Heart left ventricle (tissue), 16 donors: ENCODE measurements around the gene SLC22A23. TPM values are rescaled to one million over a fixed set of nuclear protein-coding genes. Genes with fewer than 3 reads are reported as not detected.
A peak's percentile ranks its signal among the peaks of the same experiment; 100 is the strongest.

Experiments used
- ATAC-seq, 4 donors: fragments of 200-7000 bp; cut with Tn5 transposase; one replicate each; pipeline ENCODE4 v1.9.1; 2020 to 2022; ENCODE audit warnings: moderate library complexity in 4 of 4, mild to moderate bottlenecking in 3 of 4, moderate number of reproducible peaks in 1 of 4
- DNase-seq, 5 donors: peaks; one replicate each; pipeline ENCODE4 v3.0.0-alpha.2; 2020
- H3K27ac ChIP-seq, 12 donors: fragments of 200-600 bp; sonication (generic) in 4 of 12; one replicate each; pipeline versions ENCODE4 v1.5.0 to v1.8.0; 2016 to 2022; ENCODE audit warnings: mild to moderate bottlenecking in 2 of 12
- H3K27me3 ChIP-seq, 9 donors: fragments of 200-600 bp; sonication (generic) in 2 of 9; one replicate each; pipeline versions ENCODE4 v1.5.1 to v1.8.0; 2016 to 2022; ENCODE audit warnings: mild to moderate bottlenecking in 3 of 9
- H3K36me3 ChIP-seq, 9 donors: fragments of 200-600 bp; sonication (generic) in 2 of 9; one replicate each; pipeline versions ENCODE4 v1.5.0 to v1.8.0; 2018 to 2022; ENCODE audit warnings: mild to moderate bottlenecking in 2 of 9
- H3K4me1 ChIP-seq, 12 donors: fragments of 200-600 bp; sonication (generic) in 4 of 12; one replicate each; pipeline versions ENCODE4 v1.5.0 to v1.8.0; 2016 to 2022; ENCODE audit warnings: mild to moderate bottlenecking in 3 of 12
- H3K4me3 ChIP-seq, 12 donors: fragments of 200-600 bp; sonication (generic) in 4 of 12; one replicate each; pipeline versions ENCODE4 v1.5.0 to v1.8.0; 2017 to 2022; ENCODE audit warnings: mild to moderate bottlenecking in 9 of 12, moderate library complexity in 4 of 12
- H3K9me3 ChIP-seq, 12 donors: fragments of 200-600 bp; sonication (generic) in 4 of 12; one replicate each; pipeline versions ENCODE4 v1.5.0 to v1.8.0; 2016 to 2022; ENCODE audit warnings: mild to moderate bottlenecking in 1 of 12
- CTCF ChIP-seq, 12 donors: fragments of 200-600 bp; sonication (generic) in 4 of 12; IDR thresholded peaks; one replicate each; pipeline versions ENCODE4 v1.5.0 to v1.8.0; 2018 to 2022; ENCODE audit warnings: antibody characterized with exemption in 12 of 12, mild to moderate bottlenecking in 5 of 12
- POLR2A ChIP-seq, 2 donors: fragments of 450-650 bp; IDR thresholded peaks; one replicate each; pipeline ENCODE4 v1.6.1; 2017; ENCODE audit warnings: antibody characterized with exemption in 2 of 2, mild to moderate bottlenecking in 2 of 2, moderate library complexity in 2 of 2
- WGBS, 4 donors: extraction: QIAGEN DNeasy Blood & Tissue Kit in 2 of 4; methylation state at CpG; one replicate each; pipeline versions ENCODE4 v1.1.5 to v1.1.7; 2013 to 2018; 5-methylcytosine and 5-hydroxymethylcytosine counted together
- intact Hi-C, 10 donors: fragments of 100-400 bp; cut with DNase I; formaldehyde crosslinking; loops; one replicate each; pipeline versions ENCODE4 v1.11.1 to v1.14.2; 2022
- polyA plus RNA-seq, 2 donors: library from polyadenylated mRNA; stranded (reverse); fragments of 200-250 nt; gene quantifications; one replicate each; pipeline ENCODE4 v1.2.3, GENCODE V29; 2013
- total RNA-seq, 9 donors: library from RNA; depleted of rRNA in 2 of 9; stranded (reverse); fragments of >200 nt in 2 of 9; fragmentation: NEBNext Ultra II Directional in 3 of 9; extraction: Animal tissue kit (Norgen Biotek cat#: 25700) in 3 of 9; gene quantifications; one replicate each; pipeline versions ENCODE4 v1.1.0 to v1.2.4, GENCODE V29; 2016 to 2023
- donor health status: ischemic (EF 13 %, LVEDD 7.1; RV severe dilation, severe dysfunction).
- donor health status: healthy with polysubstance abuse.
- donor health status: DM: no; HTN: yes; CAD: no.
- donor health status: DM: no; HTN: no; CAD: no.
- donor health status: ischemic (EF 25% LVEDD 6.9; RV normal size, moderate dysfunction).
- donor health status: ischemic (EF 25% LVEDD 5.7; RV mildly dilated, moderate dysfunction).
- donor health status: healthy.
- donor health status: DM: yes; HTN: yes; CAD: no.
- donor health status: ischemic (EF 35%, LVEDD 5.7; RV mildly dilated, moderate dysfunction).
- donor health status: nonischemic (EF 11% LVEDD 7.7; RV severe dilation, severe dysfunction).
- donor health status: DM: yes; HTN: yes; CAD: no.
- donor health status: PGD.
- donor health status: ischemic (EF 29% LVEDD 5.4; RV normal size, mild dysfunction).
- donor health status: nonischemic (EF 23%, LVEDD 6.1; RV moderate dilation, normal function).

SLC22A23 gene
- total and polyA plus RNA-seq, 11 donors: 2.9 to 12.4 (median 5.2) TPM

GRCh38 chr6:3335169-3335568 lies 121.7 kb downstream of the SLC22A23 start:
- ATAC-seq: peak in 3 of 4 donors; percentile 7 to 47 (median 18)
- no peaks in the 10 kb centered on the region for H3K36me3 ChIP-seq
- 76 to 93% (median 87%) methylated on average over 6 of the region's 6 CpGs for WGBS, 4 donors
- peak overlapping the region in 1 of 12 donors; percentile 56 for H3K27ac ChIP-seq
- TF ChIP-seq CTCF (IDR thresholded peaks at IDR 0.05): no peak
- no peak for TF ChIP-seq POLR2A (IDR thresholded peaks at IDR 0.05)
- H3K27me3 ChIP-seq: no peaks in the 10 kb centered on the region
- DNase-seq: no peak
- H3K4me3 ChIP-seq: no peak overlapping the region
- H3K9me3 ChIP-seq: no peaks in the 10 kb centered on the region
- intact Hi-C loops: no loop called here
- peaks cover 0 to 27% (median 8%) of the 10 kb centered on the region in 12 donors for H3K4me1 ChIP-seq

GRCh38 chr6:3334555-3334954 lies 122.3 kb downstream of the SLC22A23 start:
- peaks cover 0 to 28% (median 13%) of the 10 kb centered on the region in 12 donors for H3K4me1 ChIP-seq
- H3K4me3 ChIP-seq: no peak overlapping the region
- peak overlapping the region in 5 of 12 donors; percentile 16 to 57 (median 24) for H3K27ac ChIP-seq
- intact Hi-C loops: no loop called here
- no peaks in the 10 kb centered on the region for H3K27me3 ChIP-seq
- 29 to 39% (median 30%) methylated on average over 8 of the region's 8 CpGs for WGBS, 4 donors
- DNase-seq: no peak
- TF ChIP-seq POLR2A (IDR thresholded peaks at IDR 0.05) (no peak), CTCF (IDR thresholded peaks at IDR 0.05) (no peak)
- H3K36me3 ChIP-seq: no peaks in the 10 kb centered on the region
- ATAC-seq: peak; percentile 29 to 64 (median 54)
- no peaks in the 10 kb centered on the region for H3K9me3 ChIP-seq

- TF ChIP-seq POLR2A (IDR thresholded peaks at IDR 0.05) (no peak), CTCF (IDR thresholded peaks at IDR 0.05) (no peak)
- no peak overlapping the region for H3K27ac ChIP-seq
- DNase-seq: no peak
- H3K4me1 ChIP-seq: peaks cover 0 to 35% (median 11%) of the 10 kb centered on the region in 12 donors
- H3K36me3 ChIP-seq: no peaks in the 10 kb centered on the region
- H3K4me3 ChIP-seq: no peak overlapping the region
- 82 to 87% (median 85%) methylated on average over 6 of the region's 6 CpGs for WGBS, 4 donors
- H3K27me3 ChIP-seq: no peaks in the 10 kb centered on the region
- no peaks in the 10 kb centered on the region for H3K9me3 ChIP-seq
- intact Hi-C loops: no loop called here
- ATAC-seq: no peak
These were observed 123.6 kb downstream of the SLC22A23 start for GRCh38 chr6:3333263-3333662.

GRCh38 chr6:3331971-3332370 lies 124.9 kb downstream of the SLC22A23 start:
- Histone ChIP-seq H3K27ac (no peak overlapping the region), H3K4me1 (peaks cover 0 to 30% (median 6%) of the 10 kb centered on the region in 12 donors)
- intact Hi-C loops: no loop called here

More at GRCh38 chr6:3331971-3332370, 124.9 kb downstream of the SLC22A23 start:
- 84 to 94% (median 89%) methylated on average over 7 of the region's 7 CpGs for WGBS, 4 donors
- no peaks in the 10 kb centered on the region for H3K9me3 ChIP-seq
- H3K27me3 ChIP-seq: no peaks in the 10 kb centered on the region
- TF ChIP-seq CTCF (IDR thresholded peaks at IDR 0.05) (no peak), POLR2A (IDR thresholded peaks at IDR 0.05) (no peak)
- H3K4me3 ChIP-seq: no peak overlapping the region
- ATAC-seq (no peak), DNase-seq (no peak)
- H3K36me3 ChIP-seq: no peaks in the 10 kb centered on the region
